Measurements from ENCODE around the gene SMARCC1. TPM values are rescaled to one million over a fixed set of nuclear protein-coding genes. Genes with fewer than 3 reads are reported as not detected.

The SMARCC1 gene
- total RNA-seq, 2 experiments from 2014 or later: 82.5 to 84.5 TPM

DNA sequence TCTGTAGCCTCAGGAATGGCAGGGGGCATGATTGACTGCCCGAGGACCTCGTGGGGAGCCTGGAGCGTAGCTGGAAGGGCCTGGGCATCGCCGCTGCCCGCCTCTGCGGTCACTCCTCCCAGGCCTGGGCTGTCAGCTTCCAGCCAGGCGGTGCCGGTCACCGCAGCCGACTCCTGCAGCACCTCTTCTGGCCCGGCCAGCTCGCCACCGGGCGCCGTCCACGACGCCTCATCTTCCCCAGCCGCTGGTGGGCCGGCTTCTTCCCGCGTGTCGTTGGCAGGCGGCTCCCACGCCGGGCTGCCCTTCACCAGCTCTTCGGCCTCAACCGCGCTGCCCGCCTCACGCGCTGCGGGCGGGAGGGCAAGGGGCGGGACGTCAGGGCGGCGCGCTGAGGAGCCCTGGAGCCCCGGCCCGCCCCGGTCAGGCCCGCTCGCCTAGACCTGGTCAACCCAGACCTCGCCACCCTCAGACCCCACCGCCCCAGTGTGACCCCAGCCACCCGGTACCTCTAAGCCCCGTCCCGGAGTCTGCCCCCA lies 204.0 kb downstream of the SMARCC1 start:
- Mint-ChIP-seq H3K27me3 (ENCODE audit: low read depth) (peaks cover 21% of the 10 kb centered on the region), H3K36me3 (ENCODE audit: low read depth) (no peaks in the 10 kb centered on the region), H3K4me3 (peak overlapping the region; percentile 61), H3K9me3 (no peaks in the 10 kb centered on the region), H3K4me1 (ENCODE audit: low read depth) (no peaks in the 10 kb centered on the region), H3K27ac (no peak overlapping the region)
- intact Hi-C loops (cut with micrococcal nuclease): loop anchor here (5.0 kb wide), 1 partner anchor 55 kb away; no protein-coding TSS in a partner anchor
- CTCF ChIA-PET: no interaction called here
- DNase-seq: no peak

DNA sequence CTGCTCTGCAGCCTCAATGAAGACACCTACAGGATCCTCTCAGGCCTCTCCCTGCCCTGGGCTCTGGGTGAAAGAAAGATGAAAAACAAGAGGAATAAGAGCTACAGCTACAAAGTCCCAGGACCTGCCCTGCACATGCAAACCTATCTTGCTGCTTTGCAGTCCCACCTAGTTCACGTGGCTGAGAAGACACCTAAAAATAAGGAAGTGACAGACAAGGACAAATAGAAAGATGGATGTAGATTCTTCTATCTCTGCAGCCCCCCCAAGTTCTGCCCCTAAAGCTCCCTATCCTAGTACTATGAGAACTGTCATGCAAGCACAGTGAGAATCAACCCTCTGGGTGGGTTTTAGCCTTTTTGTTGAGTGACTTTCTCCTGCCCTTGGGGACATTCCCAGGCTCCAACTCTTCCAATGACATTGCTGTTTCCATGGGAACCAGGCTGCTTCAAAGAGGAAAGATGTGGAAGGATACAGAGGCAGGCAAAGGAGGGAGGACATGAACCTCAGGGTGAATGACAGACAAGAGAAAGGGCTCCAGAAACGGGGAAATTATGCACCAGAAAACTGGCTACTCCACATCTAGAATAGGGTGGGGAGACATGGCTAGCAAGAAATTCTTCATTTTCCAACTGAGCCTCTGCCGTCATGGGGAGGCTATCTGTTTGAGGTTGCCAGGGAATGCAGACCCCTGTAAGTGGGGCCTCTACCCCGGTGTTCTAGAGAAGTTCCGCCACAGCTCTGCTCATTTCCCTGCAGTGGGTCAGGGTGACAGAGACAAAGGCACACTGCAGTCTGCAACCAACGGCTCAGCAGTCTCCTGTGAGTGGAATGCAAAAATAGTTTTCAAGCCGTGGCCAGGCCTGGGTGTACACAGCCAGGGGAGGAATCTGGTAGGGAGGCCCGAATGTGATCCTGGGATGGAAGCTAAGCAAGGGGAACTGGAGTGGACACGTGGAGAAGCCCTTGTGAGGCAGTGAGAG lies 208.2 kb downstream of the SMARCC1 start:
- Mint-ChIP-seq H3K9me3 (no peaks in the 10 kb centered on the region), H3K4me1 (ENCODE audit: low read depth) (no peaks in the 10 kb centered on the region), H3K4me3 (no peak overlapping the region), H3K27me3 (ENCODE audit: low read depth) (peaks cover 11% of the 10 kb centered on the region), H3K36me3 (ENCODE audit: low read depth) (no peaks in the 10 kb centered on the region), H3K27ac (no peak overlapping the region)
- intact Hi-C loops (cut with micrococcal nuclease): no loop called here
- DNase-seq: no peak
- CTCF ChIA-PET: no interaction called here

DNA sequence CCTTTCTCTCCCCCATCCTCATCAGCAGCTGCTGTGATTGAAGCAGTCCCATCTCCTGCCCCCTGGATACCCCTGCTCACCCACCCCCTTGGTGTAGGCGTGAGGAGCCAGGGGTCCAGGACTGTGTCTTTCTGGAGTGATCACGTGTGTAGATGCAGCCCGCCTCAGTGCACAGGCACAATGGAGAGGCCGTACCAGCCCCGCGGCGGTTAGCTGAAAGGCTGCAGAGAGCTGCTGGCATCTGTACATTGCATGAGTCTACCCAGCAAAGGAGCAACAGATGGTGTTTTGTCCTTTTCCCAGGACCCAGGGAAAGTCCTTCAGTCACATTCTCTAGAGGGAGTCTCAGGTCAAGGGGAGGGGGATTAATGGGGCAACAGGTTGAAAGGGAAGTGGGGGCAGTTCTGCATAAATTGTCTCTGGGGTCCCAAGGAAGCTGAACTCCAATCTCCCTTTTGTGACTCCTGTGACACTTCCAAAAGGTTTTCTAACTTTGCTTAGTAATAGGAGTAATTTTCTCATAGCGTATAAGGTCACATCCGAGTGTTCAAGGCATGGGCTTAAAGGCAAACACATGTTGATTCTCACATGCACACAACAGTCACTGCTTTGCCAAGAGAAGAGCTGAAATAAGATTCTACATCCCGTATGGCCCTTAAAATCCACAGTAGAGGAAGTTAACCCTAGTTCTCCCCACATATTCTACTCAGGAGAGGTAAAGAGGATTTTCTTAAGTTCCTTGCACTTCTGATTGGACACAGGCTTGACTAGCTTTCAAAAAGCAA lies 210.1 kb downstream of the SMARCC1 start:
- no peak overlapping the region for H3K27ac Mint-ChIP-seq
- H3K9me3 Mint-ChIP-seq: no peaks in the 10 kb centered on the region
- no peaks in the 10 kb centered on the region for H3K36me3 Mint-ChIP-seq (ENCODE audit: low read depth)
- CTCF ChIA-PET: interaction anchor here (0.7 kb wide), 1 partner anchor 32 kb away, joined by 3 read pairs; no protein-coding TSS in a partner anchor
- H3K27me3 Mint-ChIP-seq (ENCODE audit: low read depth): peaks cover 8% of the 10 kb centered on the region
- H3K4me3 Mint-ChIP-seq: no peak overlapping the region
- intact Hi-C loops (cut with micrococcal nuclease): no loop called here
- H3K4me1 Mint-ChIP-seq (ENCODE audit: low read depth): no peaks in the 10 kb centered on the region
- no peak for DNase-seq

DNA sequence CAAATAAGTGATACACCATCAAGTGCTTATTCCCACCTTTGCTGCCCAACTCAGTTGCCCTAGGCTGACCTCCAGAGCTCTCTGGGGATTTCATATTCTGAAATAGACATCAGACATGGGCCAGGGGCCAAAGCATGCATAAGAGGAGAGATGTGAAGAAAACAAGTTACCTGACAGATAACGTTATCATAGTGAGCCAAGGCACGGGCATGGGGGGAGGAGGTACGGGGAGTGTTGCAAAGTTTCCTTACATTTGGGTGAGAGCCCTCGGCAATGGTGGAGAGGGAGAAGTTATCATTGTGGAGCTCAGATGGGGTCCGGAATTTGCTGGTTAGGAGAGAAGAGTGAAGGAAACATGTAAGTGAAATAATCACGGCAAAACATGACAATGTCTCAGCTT lies 212.8 kb downstream of the SMARCC1 start:
- DNase-seq: no peak
- no peak overlapping the region for H3K4me3 Mint-ChIP-seq
- intact Hi-C loops (cut with micrococcal nuclease): no loop called here
- H3K4me1 Mint-ChIP-seq (ENCODE audit: low read depth): no peaks in the 10 kb centered on the region
- H3K36me3 Mint-ChIP-seq (ENCODE audit: low read depth): no peaks in the 10 kb centered on the region
- H3K27me3 Mint-ChIP-seq (ENCODE audit: low read depth): peaks cover 5% of the 10 kb centered on the region
- CTCF ChIA-PET: no interaction called here
- H3K9me3 Mint-ChIP-seq: no peaks in the 10 kb centered on the region
- no peak overlapping the region for H3K27ac Mint-ChIP-seq

DNA sequence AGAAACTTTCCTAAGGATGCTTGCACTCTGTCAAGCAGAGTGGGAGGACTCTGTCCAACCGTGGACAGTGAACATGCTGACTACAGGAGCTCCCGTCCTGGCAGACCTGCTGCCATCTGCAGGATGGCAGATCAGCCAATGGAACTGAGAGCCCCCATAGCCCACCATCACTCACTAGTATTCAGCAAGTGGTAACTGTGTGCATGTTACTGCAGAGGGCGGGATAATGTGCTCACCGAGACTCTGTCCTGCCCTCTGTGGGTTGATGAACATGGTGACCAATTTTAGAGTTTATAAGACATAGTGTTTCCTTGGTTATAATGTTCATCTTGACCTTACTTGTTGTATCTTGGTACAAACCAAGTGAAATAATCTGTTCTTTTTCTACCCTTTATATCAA lies 214.5 kb downstream of the SMARCC1 start:
- Mint-ChIP-seq H3K27ac (no peak overlapping the region), H3K27me3 (ENCODE audit: low read depth) (peaks cover 2% of the 10 kb centered on the region), H3K9me3 (no peaks in the 10 kb centered on the region), H3K4me3 (no peak overlapping the region), H3K4me1 (ENCODE audit: low read depth) (no peaks in the 10 kb centered on the region), H3K36me3 (ENCODE audit: low read depth) (no peaks in the 10 kb centered on the region)
- intact Hi-C loops (cut with micrococcal nuclease): no loop called here
- CTCF ChIA-PET: no interaction called here
- no peak for DNase-seq

DNA sequence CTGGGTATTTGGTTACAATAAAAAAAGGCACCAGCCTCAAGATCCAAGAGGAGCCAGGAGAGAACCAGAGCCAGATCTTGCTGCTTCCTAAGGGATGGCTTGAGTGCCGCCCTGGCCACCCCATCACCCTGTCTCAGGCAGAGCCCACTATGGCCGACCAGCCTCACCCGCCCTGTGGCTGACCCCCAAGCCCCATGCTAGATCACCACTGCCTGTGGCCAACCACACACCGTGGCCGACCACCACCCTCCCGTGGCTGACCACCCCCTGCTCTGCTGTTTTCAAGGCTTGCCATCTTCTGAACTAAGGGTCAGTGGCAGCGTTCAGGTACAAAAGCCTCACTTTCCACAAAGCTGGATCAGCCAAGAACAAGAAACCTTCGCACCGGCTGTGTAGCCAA lies 215.0 kb downstream of the SMARCC1 start:
- Mint-ChIP-seq H3K36me3 (ENCODE audit: low read depth) (no peaks in the 10 kb centered on the region), H3K9me3 (no peaks in the 10 kb centered on the region)
- CTCF ChIA-PET: no interaction called here

DNA sequence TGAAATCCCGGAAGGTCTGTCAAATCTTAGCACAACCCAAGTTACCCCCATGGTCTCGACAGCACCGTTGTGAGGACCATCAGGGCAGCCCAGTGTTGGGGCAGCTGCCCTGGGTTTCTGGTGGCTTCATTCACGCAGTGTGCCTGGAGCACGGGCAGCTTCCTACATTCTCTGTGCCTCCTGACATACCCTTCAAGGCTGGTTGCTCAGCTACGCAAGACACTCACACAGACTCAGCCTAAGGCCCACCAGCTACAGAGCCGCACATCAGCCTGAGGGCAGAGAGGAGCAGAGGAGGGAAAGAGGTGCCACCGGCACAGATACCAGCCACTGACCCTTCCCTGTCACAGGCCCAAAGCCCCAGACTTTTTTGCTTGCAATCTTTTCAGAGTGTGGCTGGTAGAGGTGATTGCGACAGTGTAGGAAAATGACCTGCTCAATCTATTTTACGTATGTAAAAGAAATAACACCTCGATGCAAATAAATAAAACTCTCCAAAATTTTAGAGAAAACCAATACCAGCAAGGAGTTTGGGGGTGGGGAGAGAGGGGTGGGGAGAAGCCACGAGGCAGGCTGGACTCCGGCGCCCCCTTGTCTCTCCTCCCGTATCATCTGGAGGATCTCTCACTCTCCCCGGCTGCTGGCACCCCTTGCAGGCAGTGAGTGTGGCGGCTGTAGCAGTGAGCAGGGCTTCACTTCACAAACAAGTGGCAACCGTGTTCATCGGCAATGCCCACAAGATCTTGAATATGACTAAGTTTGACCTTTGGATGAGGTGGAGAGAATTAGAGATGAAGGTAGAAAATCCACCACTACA lies 215.8 kb downstream of the SMARCC1 start:
- intact Hi-C loops (cut with micrococcal nuclease): no loop called here
- no peak overlapping the region for H3K4me3 Mint-ChIP-seq
- H3K36me3 Mint-ChIP-seq (ENCODE audit: low read depth): no peaks in the 10 kb centered on the region
- H3K27ac Mint-ChIP-seq: no peak overlapping the region
- DNase-seq: no peak
- CTCF ChIA-PET: interaction anchor here (1.2 kb wide), 1 partner anchor 9 kb away, joined by 3 read pairs; no protein-coding TSS in a partner anchor
- H3K4me1 Mint-ChIP-seq (ENCODE audit: low read depth): no peaks in the 10 kb centered on the region
- no peaks in the 10 kb centered on the region for H3K27me3 Mint-ChIP-seq (ENCODE audit: low read depth)
- no peaks in the 10 kb centered on the region for H3K9me3 Mint-ChIP-seq

More for the DNA sequence above, 215.0 kb downstream of the SMARCC1 start:
- no peaks in the 10 kb centered on the region for H3K4me1 Mint-ChIP-seq (ENCODE audit: low read depth)
- no peaks in the 10 kb centered on the region for H3K27me3 Mint-ChIP-seq (ENCODE audit: low read depth)
- intact Hi-C loops (cut with micrococcal nuclease): no loop called here
- no peak for DNase-seq
- no peak overlapping the region for H3K4me3 Mint-ChIP-seq
- H3K27ac Mint-ChIP-seq: no peak overlapping the region

DNA sequence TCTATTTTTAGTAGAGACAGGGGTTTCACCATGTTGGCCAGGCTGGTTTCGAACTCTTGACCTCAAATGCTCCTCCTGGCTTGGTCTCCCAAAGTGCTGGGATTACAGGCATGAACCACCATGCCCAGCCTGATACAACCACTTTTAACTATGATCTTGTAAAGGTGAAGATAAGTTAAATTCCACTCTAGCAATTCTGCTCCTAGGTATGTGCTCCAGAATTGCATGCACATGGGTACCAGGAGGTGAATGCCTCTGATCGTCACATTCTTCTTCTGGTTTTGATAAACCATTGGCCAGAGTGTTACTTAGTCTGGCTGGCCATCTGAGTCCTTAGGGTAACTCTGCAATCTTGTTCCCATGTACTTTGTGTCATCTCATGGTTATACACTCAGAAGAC lies 225.3 kb downstream of the SMARCC1 start:
- no peak overlapping the region for H3K27ac Mint-ChIP-seq
- no peaks in the 10 kb centered on the region for H3K4me1 Mint-ChIP-seq (ENCODE audit: low read depth)
- no peak overlapping the region for H3K4me3 Mint-ChIP-seq
- intact Hi-C loops (cut with micrococcal nuclease): no loop called here
- peaks cover 4% of the 10 kb centered on the region for H3K27me3 Mint-ChIP-seq (ENCODE audit: low read depth)
- CTCF ChIA-PET: interaction anchor here (0.9 to 1.1 kb wide), 2 partner anchors 8 to 34 kb away, joined by 3 to 4 read pairs; no protein-coding TSS in a partner anchor
- no peak for DNase-seq
- H3K36me3 Mint-ChIP-seq (ENCODE audit: low read depth): no peaks in the 10 kb centered on the region
- no peaks in the 10 kb centered on the region for H3K9me3 Mint-ChIP-seq

DNA sequence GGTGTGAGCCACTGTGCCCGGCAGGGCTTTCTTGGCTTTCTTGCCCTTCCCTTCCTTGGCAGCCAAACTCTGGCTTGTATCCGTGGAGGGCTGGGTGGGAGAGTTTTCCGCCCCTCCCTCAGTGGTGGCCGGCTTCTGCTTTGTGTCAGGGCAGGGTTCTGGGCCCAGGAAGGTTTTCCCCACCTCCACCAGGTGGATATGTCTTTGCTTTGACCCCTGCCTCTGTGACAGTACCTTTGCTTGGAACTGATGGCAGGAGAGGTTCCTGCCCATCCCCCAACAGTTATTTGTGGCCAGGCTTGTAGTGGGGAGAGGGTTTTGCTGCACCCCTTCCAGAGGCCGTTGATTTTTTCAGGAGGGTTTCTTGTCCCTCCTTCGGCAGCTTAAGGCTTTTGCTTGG lies 227.4 kb downstream of the SMARCC1 start:
- Mint-ChIP-seq H3K9me3 (no peaks in the 10 kb centered on the region), H3K4me1 (ENCODE audit: low read depth) (no peaks in the 10 kb centered on the region), H3K4me3 (no peak overlapping the region), H3K27me3 (ENCODE audit: low read depth) (peaks cover 4% of the 10 kb centered on the region), H3K36me3 (ENCODE audit: low read depth) (no peaks in the 10 kb centered on the region), H3K27ac (no peak overlapping the region)
- intact Hi-C loops (cut with micrococcal nuclease): no loop called here
- no peak for DNase-seq
- CTCF ChIA-PET: no interaction called here

DNA sequence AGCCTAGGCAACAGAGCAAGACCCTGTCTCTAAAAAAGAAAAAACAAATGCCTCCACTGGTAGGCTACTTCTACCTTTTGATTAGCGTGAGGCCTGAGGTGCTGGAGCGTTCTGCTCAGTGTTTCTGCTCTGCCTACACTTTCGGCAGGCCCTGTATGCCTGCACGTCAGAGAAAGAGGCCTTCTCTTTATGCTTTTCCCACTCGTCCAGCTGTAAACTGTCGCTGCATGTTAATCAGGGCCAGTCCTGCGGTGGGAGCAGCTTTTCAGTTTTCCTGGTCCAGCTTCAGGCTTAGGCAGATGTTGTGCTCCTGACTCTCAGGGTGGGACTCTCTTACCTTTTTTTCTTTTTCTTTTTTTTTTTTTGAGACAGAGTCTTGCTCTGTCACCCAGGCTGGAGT lies 228.3 kb downstream of the SMARCC1 start:
- CTCF ChIA-PET: no interaction called here
- no peak for DNase-seq
- Mint-ChIP-seq H3K4me3 (no peak overlapping the region), H3K9me3 (no peaks in the 10 kb centered on the region), H3K4me1 (ENCODE audit: low read depth) (no peaks in the 10 kb centered on the region), H3K27ac (no peak overlapping the region), H3K27me3 (ENCODE audit: low read depth) (peaks cover 4% of the 10 kb centered on the region), H3K36me3 (ENCODE audit: low read depth) (no peaks in the 10 kb centered on the region)
- intact Hi-C loops (cut with micrococcal nuclease): no loop called here

DNA sequence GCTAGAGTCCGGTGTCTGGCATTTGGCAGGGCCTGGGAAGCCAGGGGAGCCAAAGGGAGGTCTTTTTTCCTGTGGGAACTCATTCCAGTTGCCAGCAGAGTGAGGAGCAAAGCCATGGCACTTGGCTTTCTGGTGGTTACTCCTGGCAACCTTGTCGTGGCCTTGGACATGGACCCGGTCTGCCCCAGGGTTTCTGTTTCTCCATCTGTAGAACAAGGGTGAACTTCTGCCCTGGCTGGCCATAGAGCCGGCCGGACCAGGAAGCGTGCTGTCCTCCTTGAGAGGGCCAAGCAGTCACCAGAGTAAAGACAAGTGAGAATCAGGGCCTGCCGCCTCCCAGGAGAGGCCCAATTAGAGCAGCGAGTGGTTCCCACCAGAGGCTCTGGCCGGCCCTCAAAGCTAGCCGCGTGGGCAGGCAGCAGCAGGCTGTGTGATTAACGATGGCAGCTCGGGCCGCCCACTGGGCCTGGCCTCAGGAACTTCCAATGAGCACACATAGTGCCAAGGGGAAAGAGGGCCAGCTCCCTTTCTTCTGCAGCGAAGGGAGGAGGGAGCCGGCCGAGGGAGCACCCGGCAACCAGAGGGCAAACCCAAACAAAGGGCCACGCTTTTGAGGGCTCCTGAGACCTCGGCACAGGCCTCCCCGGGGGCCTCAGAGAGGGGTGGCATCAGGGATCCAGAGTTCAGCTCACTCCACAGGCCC lies 239.1 kb downstream of the SMARCC1 start:
- Mint-ChIP-seq H3K4me3 (no peak overlapping the region), H3K27ac (no peak overlapping the region), H3K27me3 (ENCODE audit: low read depth) (peaks cover 5% of the 10 kb centered on the region), H3K36me3 (ENCODE audit: low read depth) (no peaks in the 10 kb centered on the region), H3K9me3 (no peaks in the 10 kb centered on the region), H3K4me1 (ENCODE audit: low read depth) (no peaks in the 10 kb centered on the region)
- intact Hi-C loops (cut with micrococcal nuclease): no loop called here
- CTCF ChIA-PET: no interaction called here
- DNase-seq: no peak

All from activated naive CD4-positive, alpha-beta T cell treated with anti-CD3 and anti-CD28 coated beads for 36 hours (primary cell).